ENCODE results near the gene PARN.
"Not testable (repeated sequence)": the region's sequence is repeated elsewhere in the genome, so short reads cannot be mapped to it uniquely, and the experiment has no call there.

PARN gene

DNA sequence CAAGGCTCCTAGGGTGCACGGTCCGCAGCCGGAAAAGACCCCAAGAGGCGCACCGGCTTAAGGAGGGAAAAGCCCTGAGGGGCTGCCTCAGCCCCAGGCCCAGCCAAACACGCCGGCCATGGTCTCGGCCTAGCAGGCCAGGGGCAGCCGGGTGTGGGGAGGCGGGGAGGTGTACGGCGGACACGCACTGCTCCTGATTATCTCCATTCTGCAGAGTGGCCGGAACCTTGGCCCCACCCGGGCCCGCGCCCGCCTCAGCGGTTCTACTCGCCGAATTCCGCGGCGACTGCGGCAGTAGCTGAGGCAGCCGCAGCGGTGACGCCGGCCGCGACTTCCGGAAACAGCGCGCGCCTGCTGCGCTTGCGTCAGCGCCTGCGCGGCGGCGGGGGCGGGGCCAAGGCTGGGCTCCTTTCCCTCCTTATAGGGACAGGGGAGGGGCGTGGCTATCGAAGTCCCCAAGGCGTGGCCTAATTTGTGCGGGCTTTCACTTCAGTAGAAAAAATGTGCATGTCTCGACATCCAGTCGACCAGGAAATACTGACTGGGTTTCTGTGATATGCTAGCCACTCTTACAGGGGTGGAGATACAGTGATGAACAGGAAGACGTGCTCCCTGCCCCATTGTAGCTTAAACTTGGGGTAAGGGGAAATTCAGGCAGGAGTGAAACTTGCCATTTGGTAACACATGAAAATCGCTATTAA lies at the start of gene PARN:
Gene PARN (minus strand): TSS at position 342 of the 701 bp plus-strand sequence. CDS start 135 bp downstream, at position 207.
- in situ Hi-C loops (cut with MboI; ENCODE audit: low sequenced_read_pairs), result no loop called here

GRCh38 chr16:14678748-14679497 lies 48.9 kb upstream of the PARN start:
- in situ Hi-C loops (cut with MboI; ENCODE audit: low sequenced_read_pairs), result no loop called here

DNA sequence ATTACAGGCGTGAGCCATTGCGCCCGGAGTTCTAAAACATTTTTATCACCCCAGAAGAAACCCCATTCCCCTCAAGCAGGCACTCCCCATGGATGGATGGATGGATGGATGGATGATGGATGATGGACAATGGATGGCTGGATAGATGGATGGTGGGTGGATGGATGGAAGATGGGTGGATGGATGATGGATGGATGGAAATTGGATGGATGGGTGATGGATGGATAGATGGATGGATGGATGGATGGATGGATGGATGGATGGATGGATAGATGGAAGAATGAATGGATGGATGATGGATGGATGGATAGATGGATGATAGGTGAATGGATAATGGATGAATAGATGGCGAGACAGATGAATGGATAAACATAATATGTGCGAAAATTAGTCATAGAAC lies 47.6 kb upstream of the PARN start:
- in situ Hi-C loops (cut with MboI; ENCODE audit: low sequenced_read_pairs), result no loop called here

DNA sequence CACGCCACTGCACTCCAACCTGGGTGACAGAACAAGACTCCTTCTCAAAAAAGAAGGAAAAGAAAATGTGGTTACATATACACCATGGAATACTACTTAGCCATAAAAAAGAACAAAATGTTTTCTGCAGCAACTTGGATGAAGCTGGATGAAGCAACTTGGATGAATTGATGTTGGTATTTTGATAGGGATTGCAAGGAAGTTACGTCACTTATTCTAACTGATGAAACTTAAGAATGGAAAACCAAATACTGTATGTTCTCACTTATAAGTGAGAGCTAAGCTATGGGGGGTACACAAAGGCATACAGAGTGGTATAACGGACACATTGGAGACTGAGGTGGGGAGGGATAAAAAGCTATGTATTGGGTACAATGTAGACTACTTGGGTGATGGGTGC lies 46.6 kb upstream of the PARN start:
- in situ Hi-C loops (cut with MboI; ENCODE audit: low sequenced_read_pairs), result no loop called here

DNA sequence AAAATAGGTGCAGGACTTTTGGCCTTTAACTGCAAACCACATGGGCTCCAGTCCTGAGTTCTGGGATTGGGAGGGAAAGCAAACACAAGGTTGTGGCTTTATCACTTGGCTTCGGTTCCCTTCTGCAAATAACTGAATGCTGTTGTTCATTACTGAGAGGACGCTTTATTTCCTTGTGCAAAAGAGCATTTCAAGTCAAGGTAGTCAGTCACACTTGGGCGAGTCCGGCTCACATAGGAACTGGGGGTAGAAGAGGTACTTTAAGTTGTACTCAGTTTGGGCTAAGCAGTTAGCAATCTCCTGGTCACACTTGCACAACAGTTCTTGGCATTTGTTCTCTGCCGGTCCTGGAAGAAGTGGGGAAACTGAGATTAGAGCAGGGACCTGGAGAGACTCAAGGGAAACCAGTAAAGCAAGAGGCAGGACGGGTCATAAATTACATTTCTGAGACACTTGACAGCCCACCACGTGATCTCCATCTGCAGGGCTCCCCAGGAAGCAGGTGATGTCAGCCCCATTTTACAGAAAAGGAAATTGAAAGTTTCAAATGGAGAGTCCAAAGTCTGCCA lies 42.4 kb upstream of the PARN start:
- in situ Hi-C loops (cut with MboI; ENCODE audit: low sequenced_read_pairs), result no loop called here

DNA sequence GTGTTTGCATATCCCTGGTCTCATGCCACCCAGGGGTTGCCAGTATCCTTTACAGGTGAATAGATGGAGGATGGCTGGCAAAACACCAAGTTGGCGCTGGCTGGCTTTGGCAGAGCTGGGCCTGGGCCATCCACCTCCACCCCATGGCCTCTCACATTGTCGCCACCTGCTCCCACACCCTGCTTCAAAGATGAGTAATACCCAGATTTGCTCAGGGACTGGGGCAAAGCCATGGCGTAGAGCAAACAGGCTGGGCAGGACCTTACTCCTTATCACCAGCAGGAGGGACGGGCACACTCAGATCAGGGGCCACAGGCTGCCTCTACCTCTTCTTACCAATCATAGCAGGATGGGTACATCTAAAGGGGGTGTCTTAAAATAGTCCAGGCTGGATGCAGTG lies 39.7 kb upstream of the PARN start:
- in situ Hi-C loops (cut with MboI; ENCODE audit: low sequenced_read_pairs), result no loop called here

DNA sequence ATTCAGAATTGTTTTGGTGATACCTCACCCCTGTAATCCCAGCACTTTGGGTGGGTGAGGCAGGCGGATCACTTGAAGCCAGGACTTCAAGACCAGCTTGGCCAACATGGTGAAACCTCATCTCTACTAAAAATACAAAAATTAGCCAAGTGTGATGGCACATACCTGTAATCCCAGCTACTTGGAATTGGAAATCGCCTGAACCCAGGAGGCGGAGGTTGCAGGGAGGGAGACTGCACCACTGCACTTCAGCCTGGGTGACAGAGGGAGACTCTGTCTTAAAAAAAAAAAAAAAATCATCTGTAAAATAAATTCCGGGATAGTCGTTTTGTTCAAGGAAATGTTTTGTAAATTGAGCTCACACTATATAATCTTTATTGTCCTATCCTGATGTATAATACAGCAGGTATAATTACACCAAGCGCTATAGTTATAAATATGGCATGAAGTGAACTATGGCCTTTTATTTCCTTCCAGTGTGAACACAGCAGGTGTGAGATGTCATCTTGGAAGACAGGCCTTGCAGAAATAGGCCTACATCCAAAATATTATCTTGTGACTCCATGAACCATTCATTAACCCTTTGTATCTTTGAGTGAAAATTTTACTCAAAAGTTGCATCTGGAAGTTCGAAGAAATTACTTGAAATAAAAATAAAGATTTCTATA lies 38.6 kb upstream of the PARN start:
- in situ Hi-C loops (cut with MboI; ENCODE audit: low sequenced_read_pairs), result no loop called here

- in situ Hi-C loops (cut with MboI; ENCODE audit: low sequenced_read_pairs), result no loop called here
Observed at GRCh38 chr16:14667347-14668266, 37.5 kb upstream of the PARN start.

- in situ Hi-C loops (cut with MboI; ENCODE audit: low sequenced_read_pairs), result no loop called here
Observed at GRCh38 chr16:14658063-14658462, 28.0 kb upstream of the PARN start.

- in situ Hi-C loops (cut with MboI; ENCODE audit: low sequenced_read_pairs), result no loop called here
Observed at GRCh38 chr16:14652726-14653125, 22.7 kb upstream of the PARN start.

DNA sequence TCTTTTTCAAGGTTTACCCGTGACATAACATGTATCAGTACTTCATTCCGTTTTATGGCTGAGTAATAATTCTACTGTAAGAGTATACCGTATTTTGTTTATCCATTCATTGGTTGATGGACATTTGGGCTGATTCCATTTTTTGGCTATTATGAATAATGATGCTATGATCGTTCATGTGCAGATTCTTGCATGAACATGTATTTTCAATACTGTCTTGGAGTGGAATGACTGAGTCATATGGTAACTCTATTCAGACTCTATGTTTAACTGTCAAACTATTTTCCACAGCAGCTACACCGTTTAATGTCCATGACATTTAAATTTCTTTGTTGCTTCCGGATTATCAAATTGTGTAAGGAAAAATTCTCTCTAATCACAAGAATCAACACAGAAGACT lies 20.6 kb upstream of the PARN start:
- in situ Hi-C loops (cut with MboI; ENCODE audit: low sequenced_read_pairs), result no loop called here

DNA sequence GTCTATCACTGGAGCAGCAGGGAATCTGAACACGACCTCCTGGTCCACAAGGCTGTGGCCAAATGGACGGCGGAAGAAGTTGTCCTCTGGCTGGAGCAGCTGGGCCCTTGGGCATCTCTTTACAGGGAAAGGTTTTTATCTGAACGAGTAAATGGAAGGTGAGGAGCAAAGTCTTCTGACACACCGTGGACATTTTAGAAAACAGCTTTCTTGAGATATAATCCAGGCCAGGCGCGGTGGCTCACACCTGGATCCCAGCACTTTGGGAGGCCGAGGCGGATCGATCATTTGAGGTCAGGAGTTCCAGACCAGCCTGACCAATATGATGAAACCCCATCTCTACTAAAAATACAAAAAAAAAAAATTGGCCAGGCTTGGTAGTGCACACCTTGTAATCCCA lies 19.8 kb upstream of the PARN start:
- in situ Hi-C loops (cut with MboI; ENCODE audit: low sequenced_read_pairs), result no loop called here

GRCh38 chr16:14641926-14642325 lies 11.9 kb upstream of the PARN start:
- in situ Hi-C loops (cut with MboI; ENCODE audit: low sequenced_read_pairs), result no loop called here

DNA sequence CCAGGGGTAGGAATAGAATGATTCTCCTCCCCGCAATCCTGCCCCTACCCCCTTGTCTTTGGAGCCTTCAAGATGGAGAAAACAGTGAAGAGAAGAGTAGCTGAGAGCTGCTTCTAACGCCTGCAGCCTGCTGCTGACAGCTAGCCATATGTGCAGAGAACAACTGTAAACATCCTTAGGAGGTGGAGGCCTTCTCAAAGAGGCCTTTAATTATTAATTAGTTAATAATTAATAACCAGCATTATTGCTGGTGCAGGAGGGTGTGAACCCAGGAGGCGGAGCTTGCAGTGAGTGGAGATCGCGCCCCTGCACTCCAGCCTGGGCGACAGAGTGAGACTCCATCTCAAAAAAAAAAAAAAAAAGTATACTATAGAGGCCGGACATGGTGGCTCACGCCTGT lies 11.1 kb upstream of the PARN start:
- in situ Hi-C loops (cut with MboI; ENCODE audit: low sequenced_read_pairs), result no loop called here

- in situ Hi-C loops (cut with MboI; ENCODE audit: low sequenced_read_pairs), result no loop called here
Observed at GRCh38 chr16:14640538-14640937, 10.5 kb upstream of the PARN start.

GRCh38 chr16:14636951-14637240 lies 6.8 kb upstream of the PARN start:
- in situ Hi-C loops (cut with MboI; ENCODE audit: low sequenced_read_pairs), result not testable (repeated sequence)

GRCh38 chr16:14636179-14636950 lies 6.3 kb upstream of the PARN start:
- in situ Hi-C loops (cut with MboI; ENCODE audit: low sequenced_read_pairs), result not testable (repeated sequence)

DNA sequence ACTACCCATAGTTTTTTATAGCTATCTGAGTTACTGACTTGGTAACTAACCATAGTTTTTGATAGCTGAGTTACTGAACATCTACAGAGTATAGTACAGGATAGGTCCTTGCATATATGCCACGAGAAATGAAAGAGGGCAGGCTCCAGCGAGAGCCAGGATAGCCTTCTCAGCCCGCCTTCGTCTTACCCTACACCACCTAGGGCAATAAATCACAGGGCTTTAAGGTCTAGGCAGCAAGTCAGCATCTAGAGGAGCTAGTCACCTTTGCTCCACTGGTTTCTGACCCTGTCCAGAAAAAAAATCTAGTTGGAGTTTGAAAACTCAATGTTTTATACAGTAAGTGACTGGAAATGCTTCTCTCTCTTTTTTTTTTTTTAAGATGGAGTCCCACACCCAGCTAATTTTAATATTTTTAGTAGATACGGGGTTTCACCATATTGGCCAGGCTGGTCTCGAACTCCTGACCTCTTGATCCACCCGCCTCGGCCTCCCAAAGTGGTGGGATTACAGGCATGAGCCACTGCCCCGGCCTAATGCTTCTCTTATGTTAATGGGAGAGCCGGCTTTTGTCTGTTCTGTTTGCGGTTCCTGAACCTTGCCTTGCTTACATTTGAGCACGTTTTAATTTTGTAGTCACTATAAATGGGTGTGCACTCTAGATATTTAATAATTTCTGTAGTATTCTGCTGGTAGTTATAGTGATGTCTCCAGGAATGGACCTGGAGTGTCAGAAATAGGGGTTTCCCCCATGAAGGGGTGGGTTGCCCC lies 5.5 kb upstream of the PARN start:
- in situ Hi-C loops (cut with MboI; ENCODE audit: low sequenced_read_pairs), result no loop called here

- in situ Hi-C loops (cut with MboI; ENCODE audit: low sequenced_read_pairs), result no loop called here
Observed at GRCh38 chr16:14634389-14634725, 4.3 kb upstream of the PARN start.

Measured in HL-60/S4 treated with phorbol 12-myristate 13-acetate at 8.2 ng/mL for 4 days and 3 days (cell line).